GM23338 (cell line): ENCODE measurements around the gene TWSG1. TPM values are rescaled to one million over a fixed set of nuclear protein-coding genes. Genes with fewer than 3 reads are reported as not detected.

Experiments used
- ATAC-seq: fragments of 200-7000 bp; cut with Tn5 transposase; 3 replicates; pipeline ENCODE4 v1.9.1; 2020
- DNase-seq: peaks from one replicate; pipeline ENCODE4 v3.0.0-alpha.2; 2015; ENCODE audit warnings: low spot score
- H2AFZ ChIP-seq: fragments of 200-600 bp; sonication (generic); 2 replicates; pipeline ENCODE4 v1.8.0; 2016; ENCODE audit warnings: antibody characterized with exemption, mild to moderate bottlenecking, moderate library complexity
- H3F3A ChIP-seq: fragments of 200-600 bp; sonication (generic); replicated peaks from 2 replicates; pipeline ENCODE4 v1.8.0; 2017; ENCODE audit warnings: antibody characterized with exemption, mixed run types, low read depth
- H3K27ac ChIP-seq: fragments of 200-600 bp; sonication (generic); 2 replicates; pipeline ENCODE4 v1.6.1; 2016; ENCODE audit warnings: low read depth
- H3K27me3 ChIP-seq: fragments of 200-600 bp; sonication (generic); 2 replicates; pipeline ENCODE4 v1.8.0; 2016; ENCODE audit warnings: mild to moderate bottlenecking, mixed run types, moderate library complexity; ENCODE audit not compliant: insufficient read depth
- H3K36me3 ChIP-seq: fragments of 200-600 bp; sonication (generic); 2 replicates; pipeline ENCODE4 v1.8.0; 2016; ENCODE audit warnings: mild to moderate bottlenecking; ENCODE audit not compliant: insufficient read depth
- H3K4me1 ChIP-seq: fragments of 200-600 bp; sonication (generic); 2 replicates; pipeline ENCODE4 v1.8.0; 2016; ENCODE audit warnings: mild to moderate bottlenecking, moderate library complexity; ENCODE audit not compliant: insufficient read depth
- H3K4me2 ChIP-seq: fragments of 200-600 bp; sonication (generic); 2 replicates; pipeline ENCODE4 v1.7.1; 2017; ENCODE audit warnings: mixed run types
- H3K4me3 ChIP-seq: fragments of 200-600 bp; sonication (generic); 2 replicates; pipeline ENCODE4 v1.6.1; 2016; ENCODE audit warnings: mixed run types
- H3K79me2 ChIP-seq: fragments of 200-600 bp; sonication (generic); replicated peaks from 2 replicates; pipeline ENCODE4 v1.8.0; 2017; ENCODE audit warnings: mild to moderate bottlenecking; ENCODE audit not compliant: insufficient read depth
- H3K9me2 ChIP-seq: fragments of 200-600 bp; sonication (generic); 2 replicates; pipeline ENCODE4 v1.8.0; 2017; ENCODE audit not compliant: insufficient read depth
- H4K20me1 ChIP-seq: fragments of 200-600 bp; sonication (generic); replicated peaks from 2 replicates; pipeline ENCODE4 v1.8.0; 2017; ENCODE audit warnings: mild to moderate bottlenecking; ENCODE audit not compliant: insufficient read depth
- H3K27ac Mint-ChIP-seq: 2 replicates; pipeline ENCODE4 v1.8.0; 2020; ENCODE audit warnings: inconsistent platforms, mild to moderate bottlenecking, moderate library complexity, mixed read lengths
- H3K27me3 Mint-ChIP-seq: 3 replicates; pipeline ENCODE4 v1.8.0; 2022; ENCODE audit warnings: low read depth, mild to moderate bottlenecking, moderate library complexity, mixed read lengths, inconsistent platforms; ENCODE audit not compliant: insufficient read depth, poor library complexity
- H3K36me3 Mint-ChIP-seq: 3 replicates; pipeline ENCODE4 v1.8.0; 2021; ENCODE audit warnings: low read depth, mild to moderate bottlenecking, inconsistent platforms, moderate library complexity, mixed read lengths
- H3K4me1 Mint-ChIP-seq: 3 replicates; pipeline ENCODE4 v1.8.0; 2020; ENCODE audit warnings: mild to moderate bottlenecking, inconsistent platforms, mixed read lengths
- H3K4me3 Mint-ChIP-seq: 3 replicates; pipeline ENCODE4 v1.8.0; 2021; ENCODE audit warnings: moderate library complexity, mild to moderate bottlenecking, inconsistent platforms, mixed read lengths
- H3K9me3 Mint-ChIP-seq: 3 replicates; pipeline ENCODE4 v1.8.0; 2020; ENCODE audit warnings: moderate library complexity, mild to moderate bottlenecking, inconsistent platforms, mixed read lengths
- CREB1 ChIP-seq: fragments of 250-450 bp; sonication (Bioruptor Pico); IDR thresholded peaks from 2 replicates; pipeline ENCODE4 v1.5.0; 2020; ENCODE audit warnings: low read depth, mild to moderate bottlenecking, moderate library complexity
- EZH2 ChIP-seq: fragments of 200-600 bp; sonication (generic); IDR thresholded peaks from one replicate; pipeline ENCODE4 v1.8.0; 2017; ENCODE audit warnings: antibody characterized with exemption, mild to moderate bottlenecking, low read depth; ENCODE audit not compliant: unreplicated experiment
- EZH2phosphoT487 ChIP-seq: fragments of 200-600 bp; sonication (generic); IDR thresholded peaks from one replicate; pipeline ENCODE4 v1.8.1; 2018; ENCODE audit warnings: antibody characterized with exemption; ENCODE audit not compliant: unreplicated experiment
- JUNB ChIP-seq: IDR thresholded peaks from one replicate; pipeline ENCODE4 v1.6.1; 2016; ENCODE audit warnings: antibody characterized with exemption; ENCODE audit not compliant: unreplicated experiment
- NANOG ChIP-seq: IDR thresholded peaks from 2 replicates; pipeline ENCODE4 v1.6.1; 2016; ENCODE audit warnings: antibody characterized with exemption, borderline replicate concordance
- ZNF114 ChIP-seq: fragments of 250-450 bp; sonication (Bioruptor Pico); IDR thresholded peaks from 2 replicates; pipeline ENCODE4 v1.5.0; 2020; ENCODE audit warnings: mild to moderate bottlenecking, moderate library complexity
- polyA plus RNA-seq: library from polyadenylated mRNA; unstranded; fragments of >200 nt; fragmentation: Nextera tagmentation; extraction: Ambion mirVana; gene quantifications from 2 replicates; pipeline ENCODE4 v1.2.1, GENCODE V29; 2016
- total RNA-seq: library from RNA; depleted of rRNA; stranded (reverse); fragments of >200 nt; shearing (Covaris generic); gene quantifications from 2 replicates; pipeline ENCODE4 v1.2.3, GENCODE V29; 2014
- TF ChIP-seq, protein P1 (sequence below): IDR thresholded peaks from 2 replicates; pipeline ENCODE4 v1.6.1; 2016; ENCODE audit warnings: antibody characterized with exemption
- TF ChIP-seq, protein P2 (sequence below): IDR thresholded peaks from one replicate; pipeline ENCODE4 v1.6.1; 2018; ENCODE audit warnings: antibody characterized with exemption; ENCODE audit not compliant: unreplicated experiment
- TF ChIP-seq, protein P3 (sequence below): fragments of 250-450 bp; sonication (Bioruptor Pico); IDR thresholded peaks from 2 replicates; pipeline ENCODE4 v1.5.0; 2020; ENCODE audit warnings: mild to moderate bottlenecking, moderate library complexity

TWSG1 gene
- total and polyA plus RNA-seq, 2 experiments from 2014 or later = 11.5 to 29.1 TPM

DNA sequence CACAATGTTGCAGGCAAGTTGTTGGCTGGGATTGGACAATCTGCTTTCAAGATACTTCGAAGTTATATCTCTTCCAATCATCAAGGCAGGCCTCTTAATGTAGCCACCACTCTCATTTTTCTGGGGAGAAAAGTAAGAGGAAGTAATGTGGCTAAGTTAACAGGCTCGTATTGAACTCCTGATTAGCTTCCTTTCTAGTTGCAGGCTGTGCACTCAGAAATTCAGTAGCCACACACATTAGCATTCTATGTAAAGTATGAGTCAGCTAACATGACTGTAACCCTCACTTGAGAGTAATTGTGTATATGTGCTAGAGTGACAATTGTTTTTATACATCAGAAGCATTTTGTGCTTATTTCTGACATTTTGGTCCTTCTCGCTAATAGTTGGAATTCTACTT, 3.3 kb downstream of the TWSG1 start:
- Mint-ChIP-seq H3K9me3 (no peaks in the 10 kb centered on the region), H3K4me3 (no peak overlapping the region), H3K27me3 (peaks cover 11% of the 10 kb centered on the region), H3K27ac (no peak overlapping the region), H3K4me1 (peaks cover 9% of the 10 kb centered on the region; the same call in 2 of the 3 replicates), H3K36me3 (peaks cover 2% of the 10 kb centered on the region; the same call in 1 of the 3 replicates)
- Histone ChIP-seq H3F3A (no peaks in the 10 kb centered on the region), H3K4me1 (peaks cover 6% of the 10 kb centered on the region), H3K27me3 (peaks cover 21% of the 10 kb centered on the region), H3K9me2 (no peaks in the 10 kb centered on the region), H3K79me2 (peaks cover 6% of the 10 kb centered on the region; the same call in 1 of the 2 replicates), H3K27ac (no peak overlapping the region), H4K20me1 (peaks cover 9% of the 10 kb centered on the region; the same call in 1 of the 2 replicates), H2AFZ (no peak overlapping the region), H3K36me3 (peaks cover 3% of the 10 kb centered on the region; the same call in 1 of the 2 replicates), H3K4me3 (no peak overlapping the region), H3K4me2 (no peak overlapping the region)
- TF ChIP-seq EZH2phosphoT487 (no peak), EZH2 (no peak), JUNB (no peak), CREB1 (no peak), NANOG (no peak), ZNF114 (CRISPR knock-in tag) (no peak)
- TF ChIP-seq, protein P1, sequence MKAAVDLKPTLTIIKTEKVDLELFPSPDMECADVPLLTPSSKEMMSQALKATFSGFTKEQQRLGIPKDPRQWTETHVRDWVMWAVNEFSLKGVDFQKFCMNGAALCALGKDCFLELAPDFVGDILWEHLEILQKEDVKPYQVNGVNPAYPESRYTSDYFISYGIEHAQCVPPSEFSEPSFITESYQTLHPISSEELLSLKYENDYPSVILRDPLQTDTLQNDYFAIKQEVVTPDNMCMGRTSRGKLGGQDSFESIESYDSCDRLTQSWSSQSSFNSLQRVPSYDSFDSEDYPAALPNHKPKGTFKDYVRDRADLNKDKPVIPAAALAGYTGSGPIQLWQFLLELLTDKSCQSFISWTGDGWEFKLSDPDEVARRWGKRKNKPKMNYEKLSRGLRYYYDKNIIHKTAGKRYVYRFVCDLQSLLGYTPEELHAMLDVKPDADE = no peak
- TF ChIP-seq, protein P2, sequence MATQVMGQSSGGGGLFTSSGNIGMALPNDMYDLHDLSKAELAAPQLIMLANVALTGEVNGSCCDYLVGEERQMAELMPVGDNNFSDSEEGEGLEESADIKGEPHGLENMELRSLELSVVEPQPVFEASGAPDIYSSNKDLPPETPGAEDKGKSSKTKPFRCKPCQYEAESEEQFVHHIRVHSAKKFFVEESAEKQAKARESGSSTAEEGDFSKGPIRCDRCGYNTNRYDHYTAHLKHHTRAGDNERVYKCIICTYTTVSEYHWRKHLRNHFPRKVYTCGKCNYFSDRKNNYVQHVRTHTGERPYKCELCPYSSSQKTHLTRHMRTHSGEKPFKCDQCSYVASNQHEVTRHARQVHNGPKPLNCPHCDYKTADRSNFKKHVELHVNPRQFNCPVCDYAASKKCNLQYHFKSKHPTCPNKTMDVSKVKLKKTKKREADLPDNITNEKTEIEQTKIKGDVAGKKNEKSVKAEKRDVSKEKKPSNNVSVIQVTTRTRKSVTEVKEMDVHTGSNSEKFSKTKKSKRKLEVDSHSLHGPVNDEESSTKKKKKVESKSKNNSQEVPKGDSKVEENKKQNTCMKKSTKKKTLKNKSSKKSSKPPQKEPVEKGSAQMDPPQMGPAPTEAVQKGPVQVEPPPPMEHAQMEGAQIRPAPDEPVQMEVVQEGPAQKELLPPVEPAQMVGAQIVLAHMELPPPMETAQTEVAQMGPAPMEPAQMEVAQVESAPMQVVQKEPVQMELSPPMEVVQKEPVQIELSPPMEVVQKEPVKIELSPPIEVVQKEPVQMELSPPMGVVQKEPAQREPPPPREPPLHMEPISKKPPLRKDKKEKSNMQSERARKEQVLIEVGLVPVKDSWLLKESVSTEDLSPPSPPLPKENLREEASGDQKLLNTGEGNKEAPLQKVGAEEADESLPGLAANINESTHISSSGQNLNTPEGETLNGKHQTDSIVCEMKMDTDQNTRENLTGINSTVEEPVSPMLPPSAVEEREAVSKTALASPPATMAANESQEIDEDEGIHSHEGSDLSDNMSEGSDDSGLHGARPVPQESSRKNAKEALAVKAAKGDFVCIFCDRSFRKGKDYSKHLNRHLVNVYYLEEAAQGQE = no peak
- TF ChIP-seq, protein P3, sequence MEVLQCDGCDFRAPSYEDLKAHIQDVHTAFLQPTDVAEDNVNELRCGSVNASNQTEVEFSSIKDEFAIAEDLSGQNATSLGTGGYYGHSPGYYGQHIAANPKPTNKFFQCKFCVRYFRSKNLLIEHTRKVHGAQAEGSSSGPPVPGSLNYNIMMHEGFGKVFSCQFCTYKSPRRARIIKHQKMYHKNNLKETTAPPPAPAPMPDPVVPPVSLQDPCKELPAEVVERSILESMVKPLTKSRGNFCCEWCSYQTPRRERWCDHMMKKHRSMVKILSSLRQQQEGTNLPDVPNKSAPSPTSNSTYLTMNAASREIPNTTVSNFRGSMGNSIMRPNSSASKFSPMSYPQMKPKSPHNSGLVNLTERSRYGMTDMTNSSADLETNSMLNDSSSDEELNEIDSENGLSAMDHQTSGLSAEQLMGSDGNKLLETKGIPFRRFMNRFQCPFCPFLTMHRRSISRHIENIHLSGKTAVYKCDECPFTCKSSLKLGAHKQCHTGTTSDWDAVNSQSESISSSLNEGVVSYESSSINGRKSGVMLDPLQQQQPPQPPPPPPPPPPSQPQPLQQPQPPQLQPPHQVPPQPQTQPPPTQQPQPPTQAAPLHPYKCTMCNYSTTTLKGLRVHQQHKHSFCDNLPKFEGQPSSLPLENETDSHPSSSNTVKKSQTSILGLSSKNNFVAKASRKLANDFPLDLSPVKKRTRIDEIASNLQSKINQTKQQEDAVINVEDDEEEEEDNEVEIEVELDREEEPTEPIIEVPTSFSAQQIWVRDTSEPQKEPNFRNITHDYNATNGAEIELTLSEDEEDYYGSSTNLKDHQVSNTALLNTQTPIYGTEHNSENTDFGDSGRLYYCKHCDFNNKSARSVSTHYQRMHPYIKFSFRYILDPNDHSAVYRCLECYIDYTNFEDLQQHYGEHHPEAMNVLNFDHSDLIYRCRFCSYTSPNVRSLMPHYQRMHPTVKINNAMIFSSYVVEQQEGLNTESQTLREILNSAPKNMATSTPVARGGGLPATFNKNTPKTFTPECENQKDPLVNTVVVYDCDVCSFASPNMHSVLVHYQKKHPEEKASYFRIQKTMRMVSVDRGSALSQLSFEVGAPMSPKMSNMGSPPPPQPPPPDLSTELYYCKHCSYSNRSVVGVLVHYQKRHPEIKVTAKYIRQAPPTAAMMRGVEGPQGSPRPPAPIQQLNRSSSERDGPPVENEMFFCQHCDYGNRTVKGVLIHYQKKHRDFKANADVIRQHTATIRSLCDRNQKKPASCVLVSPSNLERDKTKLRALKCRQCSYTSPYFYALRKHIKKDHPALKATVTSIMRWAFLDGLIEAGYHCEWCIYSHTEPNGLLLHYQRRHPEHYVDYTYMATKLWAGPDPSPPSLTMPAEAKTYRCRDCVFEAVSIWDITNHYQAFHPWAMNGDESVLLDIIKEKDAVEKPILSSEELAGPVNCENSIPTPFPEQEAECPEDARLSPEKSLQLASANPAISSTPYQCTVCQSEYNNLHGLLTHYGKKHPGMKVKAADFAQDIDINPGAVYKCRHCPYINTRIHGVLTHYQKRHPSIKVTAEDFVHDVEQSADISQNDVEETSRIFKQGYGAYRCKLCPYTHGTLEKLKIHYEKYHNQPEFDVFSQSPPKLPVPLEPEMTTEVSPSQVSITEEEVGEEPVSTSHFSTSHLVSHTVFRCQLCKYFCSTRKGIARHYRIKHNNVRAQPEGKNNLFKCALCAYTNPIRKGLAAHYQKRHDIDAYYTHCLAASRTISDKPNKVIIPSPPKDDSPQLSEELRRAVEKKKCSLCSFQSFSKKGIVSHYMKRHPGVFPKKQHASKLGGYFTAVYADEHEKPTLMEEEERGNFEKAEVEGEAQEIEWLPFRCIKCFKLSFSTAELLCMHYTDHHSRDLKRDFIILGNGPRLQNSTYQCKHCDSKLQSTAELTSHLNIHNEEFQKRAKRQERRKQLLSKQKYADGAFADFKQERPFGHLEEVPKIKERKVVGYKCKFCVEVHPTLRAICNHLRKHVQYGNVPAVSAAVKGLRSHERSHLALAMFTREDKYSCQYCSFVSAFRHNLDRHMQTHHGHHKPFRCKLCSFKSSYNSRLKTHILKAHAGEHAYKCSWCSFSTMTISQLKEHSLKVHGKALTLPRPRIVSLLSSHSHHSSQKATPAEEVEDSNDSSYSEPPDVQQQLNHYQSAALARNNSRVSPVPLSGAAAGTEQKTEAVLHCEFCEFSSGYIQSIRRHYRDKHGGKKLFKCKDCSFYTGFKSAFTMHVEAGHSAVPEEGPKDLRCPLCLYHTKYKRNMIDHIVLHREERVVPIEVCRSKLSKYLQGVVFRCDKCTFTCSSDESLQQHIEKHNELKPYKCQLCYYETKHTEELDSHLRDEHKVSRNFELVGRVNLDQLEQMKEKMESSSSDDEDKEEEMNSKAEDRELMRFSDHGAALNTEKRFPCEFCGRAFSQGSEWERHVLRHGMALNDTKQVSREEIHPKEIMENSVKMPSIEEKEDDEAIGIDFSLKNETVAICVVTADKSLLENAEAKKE = no peak
- no peak for DNase-seq
- no peak for ATAC-seq
